HCT116 (cell line): ENCODE data around the gene PPARGC1A. TPM values are rescaled to one million over a fixed set of nuclear protein-coding genes. Genes with fewer than 3 reads are reported as not detected.

Source experiments
- ATAC-seq: fragments of 200-7000 bp; cut with Tn5 transposase; 2 replicates; pipeline ENCODE4 v1.9.1; 2020; ENCODE audit warnings: mild to moderate bottlenecking, moderate library complexity
- BruUV-seq: library from RNA; stranded (reverse); fragments of 400-500 nt; replicated peaks from 2 replicates; lab custom pipeline; 2021; lab: Mats Ljungman, UMichigan
- CTCF ChIA-PET: fragments of 300-600 bp; sonication (Branson Sonifier 250); formaldehyde crosslinking; loops from one replicate; lab custom pipeline; 2021; ENCODE audit warnings: antibody characterized with exemption; lab: Charles Lee
- POLR2A ChIA-PET: fragments of 300-600, 350-600 bp; sonication (Branson Sonifier 250); formaldehyde crosslinking; loops from one replicate; lab custom pipeline; 2021; ENCODE audit warnings: antibody characterized with exemption; lab: Charles Lee
- RAD21 ChIA-PET, 2 experiments: fragments of 300-600 bp; sonication (Branson Sonifier 250); formaldehyde crosslinking; loops; one replicate each; lab custom pipeline; 2023; ENCODE audit warnings: low total read pairs in 2 of 2; ENCODE audit not compliant: uncharacterized antibody in 2 of 2, unreplicated experiment in 2 of 2, low non-redundant PET in 1 of 2; lab: Charles Lee
- DNase-seq: peaks from one replicate; pipeline ENCODE4 v3.0.0-alpha.2; 2010; ENCODE audit warnings: low read depth, low spot score
- H2AFZ ChIP-seq: fragments of 200-600 bp; shearing (Covaris generic), sonication (generic); 2 replicates; pipeline ENCODE4 v1.6.1; 2017; ENCODE audit warnings: low read depth, mixed run types, mixed read lengths, antibody characterized with exemption, low read length; ENCODE audit not compliant: poor library complexity, severe bottlenecking
- H3K27ac ChIP-seq: 2 replicates; pipeline ENCODE4 v1.5.1; 2012; ENCODE audit warnings: low read depth, low read length
- H3K27me3 ChIP-seq: fragments of 200-600 bp; sonication (generic); 2 replicates; pipeline ENCODE4 v1.6.1; 2016; ENCODE audit warnings: mixed run types, low read length, mixed read lengths; ENCODE audit not compliant: insufficient read depth
- H3K36me3 ChIP-seq, 2 experiments: fragments of 200-500 bp in 1 of 2; fragments of 200-600 bp in 1 of 2; sonication (Bioruptor generic) in 1 of 2; sonication (generic) in 1 of 2; 2 replicates each; pipeline versions ENCODE4 v1.5.1 to v1.6.1; 2014 to 2016; ENCODE audit warnings: low read length in 2 of 2, inconsistent platforms in 1 of 2, mixed read lengths in 1 of 2, mixed run types in 1 of 2; ENCODE audit not compliant: insufficient read depth in 2 of 2, control insufficient read depth in 1 of 2
- H3K4me1 ChIP-seq, 2 experiments: fragments of 200-600 bp in 1 of 2; sonication (generic) in 1 of 2; 2 replicates each; pipeline versions ENCODE4 v1.5.1 to v1.6.1; 2012 to 2017; ENCODE audit warnings: low read length in 2 of 2, inconsistent platforms in 1 of 2, mild to moderate bottlenecking in 1 of 2, mixed read lengths in 1 of 2, mixed run types in 1 of 2, moderate library complexity in 1 of 2; ENCODE audit not compliant: insufficient read depth in 2 of 2, control insufficient read depth in 1 of 2
- H3K4me2 ChIP-seq: fragments of 200-600 bp; sonication (generic); 2 replicates; pipeline ENCODE4 v1.6.1; 2017; ENCODE audit warnings: mixed run types, low read length, mixed read lengths
- H3K4me3 ChIP-seq, 2 experiments: fragments of 200-600 bp in 1 of 2; sonication (generic) in 1 of 2; replicated peaks in 1 of 2; 2 replicates each; pipeline ENCODE4 v1.5.1; 2011 to 2016; ENCODE audit warnings: low read length in 2 of 2, control low read depth in 1 of 2, low read depth in 1 of 2, mild to moderate bottlenecking in 1 of 2, mixed read lengths in 1 of 2, mixed run types in 1 of 2
- H3K79me2 ChIP-seq: fragments of 200-600 bp; sonication (generic); 2 replicates; pipeline ENCODE4 v1.6.1; 2017; ENCODE audit warnings: mild to moderate bottlenecking, mixed run types, low read length, moderate library complexity, mixed read lengths; ENCODE audit not compliant: insufficient read depth
- H3K9ac ChIP-seq: fragments of 200-600 bp; sonication (generic); 2 replicates; pipeline ENCODE4 v1.6.1; 2016; ENCODE audit warnings: low read length, mixed read lengths
- H3K9me2 ChIP-seq: fragments of 200-600 bp; sonication (generic), shearing (Covaris generic); 2 replicates; pipeline ENCODE4 v1.6.1; 2017; ENCODE audit warnings: mixed run types, mild to moderate bottlenecking, moderate library complexity; ENCODE audit not compliant: insufficient read depth
- H3K9me3 ChIP-seq, 2 experiments: fragments of 200-500 bp in 1 of 2; fragments of 200-600 bp in 1 of 2; sonication (Bioruptor generic) in 1 of 2; sonication (generic) in 1 of 2; 2 replicates each; pipeline ENCODE4 v1.6.1; 2014 to 2017; ENCODE audit warnings: low read length in 2 of 2, mixed read lengths in 2 of 2, inconsistent platforms in 1 of 2, low read depth in 1 of 2, mild to moderate bottlenecking in 1 of 2, mixed run types in 1 of 2, moderate library complexity in 1 of 2; ENCODE audit not compliant: control insufficient read depth in 1 of 2, insufficient read depth in 1 of 2
- H4K20me1 ChIP-seq: fragments of 200-600 bp; sonication (generic), shearing (Covaris generic); 2 replicates; pipeline ENCODE4 v1.6.1; 2017; ENCODE audit warnings: mixed run types, mild to moderate bottlenecking, moderate library complexity; ENCODE audit not compliant: insufficient read depth
- CBX3 ChIP-seq: IDR thresholded peaks from 2 replicates; pipeline ENCODE4 v1.6.1; 2012; ENCODE audit warnings: low read depth
- CEBPB ChIP-seq: IDR thresholded peaks from 2 replicates; pipeline ENCODE4 v1.6.1; 2012; ENCODE audit warnings: low read depth
- EGR1 ChIP-seq: IDR thresholded peaks from 2 replicates; pipeline ENCODE4 v1.6.1; 2012; ENCODE audit warnings: low read depth
- EZH2phosphoT487 ChIP-seq: fragments of 200-600 bp; IDR thresholded peaks from 2 replicates; pipeline ENCODE4 v1.6.1; 2018; ENCODE audit warnings: antibody characterized with exemption, borderline replicate concordance
- FOSL1 ChIP-seq: IDR thresholded peaks from 2 replicates; pipeline ENCODE4 v1.6.1; 2012; ENCODE audit warnings: low read depth
- POLR2A ChIP-seq: IDR thresholded peaks from 2 replicates; pipeline ENCODE4 v1.7.0; 2011; ENCODE audit warnings: borderline replicate concordance; ENCODE audit not compliant: insufficient read depth, insufficient read length; ENCODE audit errors: extremely low read depth
- POLR2AphosphoS5 ChIP-seq: IDR thresholded peaks from 2 replicates; pipeline ENCODE4 v1.6.1; 2011; ENCODE audit warnings: mild to moderate bottlenecking, low read depth, low read length, moderate library complexity
- SIN3A ChIP-seq: IDR thresholded peaks from 2 replicates; pipeline ENCODE4 v1.6.1; 2012; ENCODE audit warnings: low read depth
- SP1 ChIP-seq: IDR thresholded peaks from 2 replicates; pipeline ENCODE4 v1.6.1; 2012; ENCODE audit warnings: low read depth
- TCF7L2 ChIP-seq: IDR thresholded peaks from 2 replicates; pipeline ENCODE4 v1.7.0; 2011; ENCODE audit warnings: borderline replicate concordance, inconsistent platforms; ENCODE audit not compliant: insufficient read depth, insufficient read length; ENCODE audit errors: extremely low read depth
- ZBTB33 ChIP-seq: IDR thresholded peaks from 2 replicates; pipeline ENCODE4 v1.6.1; 2011; ENCODE audit warnings: mild to moderate bottlenecking, low read length, moderate library complexity; ENCODE audit not compliant: insufficient replicate concordance; ENCODE audit errors: extremely low read depth
- intact Hi-C: fragments of 100-400 bp; cut with micrococcal nuclease; formaldehyde crosslinking; loops from 2 replicates; pipeline ENCODE4 v1.10.0; 2022
- total RNA-seq: library from RNA; stranded (reverse); gene quantifications from one replicate; pipeline ENCODE4 v1.2.1, GENCODE V29; 2021; ENCODE audit not compliant: unreplicated experiment
- TF ChIP-seq, protein P1 (sequence below): IDR thresholded peaks from 2 replicates; pipeline ENCODE4 v1.6.1; 2012; ENCODE audit warnings: low read depth

PPARGC1A gene
- total RNA-seq, 1 experiment from 2014 or later, result not detected

- ATAC-seq (no peak), DNase-seq (no peak)
- Histone ChIP-seq H3K79me2 (no peaks in the 10 kb centered on the region), H3K27me3 (no peaks in the 10 kb centered on the region), H4K20me1 (no peaks in the 10 kb centered on the region), H3K27ac (no peak overlapping the region), H3K4me3 (no peak overlapping the region), H3K9me3 (peaks cover 5 to 27% of the 10 kb centered on the region in 2 experiments; a peak in 3 of 4 replicates), H3K9me2 (no peaks in the 10 kb centered on the region), H3K9ac (no peak overlapping the region), H3K36me3 (no peaks in the 10 kb centered on the region), H3K4me1 (no peaks in the 10 kb centered on the region)
- intact Hi-C loops, result no loop called here
- ChIA-PET CTCF (no interaction called here), POLR2A (no interaction called here), RAD21 (no interaction called here)
- no TSS peak for BruUV-seq
- no peak for TF ChIP-seq SIN3A
- TF ChIP-seq, protein P1, sequence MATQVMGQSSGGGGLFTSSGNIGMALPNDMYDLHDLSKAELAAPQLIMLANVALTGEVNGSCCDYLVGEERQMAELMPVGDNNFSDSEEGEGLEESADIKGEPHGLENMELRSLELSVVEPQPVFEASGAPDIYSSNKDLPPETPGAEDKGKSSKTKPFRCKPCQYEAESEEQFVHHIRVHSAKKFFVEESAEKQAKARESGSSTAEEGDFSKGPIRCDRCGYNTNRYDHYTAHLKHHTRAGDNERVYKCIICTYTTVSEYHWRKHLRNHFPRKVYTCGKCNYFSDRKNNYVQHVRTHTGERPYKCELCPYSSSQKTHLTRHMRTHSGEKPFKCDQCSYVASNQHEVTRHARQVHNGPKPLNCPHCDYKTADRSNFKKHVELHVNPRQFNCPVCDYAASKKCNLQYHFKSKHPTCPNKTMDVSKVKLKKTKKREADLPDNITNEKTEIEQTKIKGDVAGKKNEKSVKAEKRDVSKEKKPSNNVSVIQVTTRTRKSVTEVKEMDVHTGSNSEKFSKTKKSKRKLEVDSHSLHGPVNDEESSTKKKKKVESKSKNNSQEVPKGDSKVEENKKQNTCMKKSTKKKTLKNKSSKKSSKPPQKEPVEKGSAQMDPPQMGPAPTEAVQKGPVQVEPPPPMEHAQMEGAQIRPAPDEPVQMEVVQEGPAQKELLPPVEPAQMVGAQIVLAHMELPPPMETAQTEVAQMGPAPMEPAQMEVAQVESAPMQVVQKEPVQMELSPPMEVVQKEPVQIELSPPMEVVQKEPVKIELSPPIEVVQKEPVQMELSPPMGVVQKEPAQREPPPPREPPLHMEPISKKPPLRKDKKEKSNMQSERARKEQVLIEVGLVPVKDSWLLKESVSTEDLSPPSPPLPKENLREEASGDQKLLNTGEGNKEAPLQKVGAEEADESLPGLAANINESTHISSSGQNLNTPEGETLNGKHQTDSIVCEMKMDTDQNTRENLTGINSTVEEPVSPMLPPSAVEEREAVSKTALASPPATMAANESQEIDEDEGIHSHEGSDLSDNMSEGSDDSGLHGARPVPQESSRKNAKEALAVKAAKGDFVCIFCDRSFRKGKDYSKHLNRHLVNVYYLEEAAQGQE, result no peak
- no peak for TF ChIP-seq EGR1
- TF ChIP-seq TCF7L2, result no peak
- no peak for TF ChIP-seq EZH2phosphoT487
- TF ChIP-seq POLR2A, result no peak
- TF ChIP-seq, all 23 proteins: peak for 0
- H2AFZ ChIP-seq, result no peak overlapping the region
- no peak overlapping the region for H3K4me2 ChIP-seq
Measured at GRCh38 chr4:23814587-23814986, 75.3 kb downstream of the PPARGC1A start.

DNA sequence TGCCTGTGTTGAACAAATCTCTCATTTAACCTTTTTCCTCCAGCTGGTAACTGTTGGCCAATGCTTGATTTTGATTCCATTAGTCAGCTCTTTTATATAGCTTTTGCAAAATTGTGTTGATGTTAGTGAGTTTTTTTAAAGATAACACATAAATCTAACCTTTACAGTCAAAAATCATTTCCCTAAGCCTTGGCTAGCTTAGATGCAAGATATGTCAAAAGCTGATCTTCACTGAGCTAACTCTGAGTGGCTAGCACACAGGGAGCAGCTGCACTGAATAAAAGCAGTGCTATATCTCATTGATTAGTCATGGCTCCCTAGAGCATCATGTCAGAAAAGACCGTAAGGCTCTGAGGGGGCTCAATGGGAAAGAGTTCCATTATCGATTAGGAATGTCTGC lies 78.7 kb downstream of the PPARGC1A start:
- TF ChIP-seq POLR2A, result no peak
- TF ChIP-seq POLR2AphosphoS5, result no peak
- TF ChIP-seq ZBTB33, result no peak
- no peak for TF ChIP-seq EZH2phosphoT487
- no peak for TF ChIP-seq EGR1
- no peak for TF ChIP-seq CBX3
- TF ChIP-seq SP1, result no peak
- no peak for TF ChIP-seq FOSL1
- TF ChIP-seq CEBPB, result no peak
- Histone ChIP-seq H3K9me3 (peaks cover 5 to 21% of the 10 kb centered on the region in 2 experiments; a peak in 3 of 4 replicates), H3K4me1 (no peaks in the 10 kb centered on the region), H2AFZ (no peak overlapping the region), H3K27ac (no peak overlapping the region), H3K4me2 (no peak overlapping the region), H3K79me2 (no peaks in the 10 kb centered on the region), H3K9me2 (no peaks in the 10 kb centered on the region), H3K27me3 (no peaks in the 10 kb centered on the region), H4K20me1 (no peaks in the 10 kb centered on the region), H3K9ac (no peak overlapping the region), H3K36me3 (no peaks in the 10 kb centered on the region), H3K4me3 (no peak overlapping the region)
- ChIA-PET RAD21 (no interaction called here), CTCF (no interaction called here), POLR2A (no interaction called here)
- intact Hi-C loops, result no loop called here
- no peak for DNase-seq
- no TSS peak for BruUV-seq
- no peak for ATAC-seq
